Fibroblast of skin of right quadriceps (primary cell): ENCODE data around the gene ITPR2.
A peak's percentile ranks its signal among the peaks of the same experiment; 100 is the strongest.
"Not testable (repeated sequence)": the region's sequence is repeated elsewhere in the genome, so short reads cannot be mapped to it uniquely, and the experiment has no call there.

Experiments
- DNase-seq: peaks from one replicate; pipeline ENCODE4 v3.0.0-alpha.2; 2013

Gene ITPR2

DNA sequence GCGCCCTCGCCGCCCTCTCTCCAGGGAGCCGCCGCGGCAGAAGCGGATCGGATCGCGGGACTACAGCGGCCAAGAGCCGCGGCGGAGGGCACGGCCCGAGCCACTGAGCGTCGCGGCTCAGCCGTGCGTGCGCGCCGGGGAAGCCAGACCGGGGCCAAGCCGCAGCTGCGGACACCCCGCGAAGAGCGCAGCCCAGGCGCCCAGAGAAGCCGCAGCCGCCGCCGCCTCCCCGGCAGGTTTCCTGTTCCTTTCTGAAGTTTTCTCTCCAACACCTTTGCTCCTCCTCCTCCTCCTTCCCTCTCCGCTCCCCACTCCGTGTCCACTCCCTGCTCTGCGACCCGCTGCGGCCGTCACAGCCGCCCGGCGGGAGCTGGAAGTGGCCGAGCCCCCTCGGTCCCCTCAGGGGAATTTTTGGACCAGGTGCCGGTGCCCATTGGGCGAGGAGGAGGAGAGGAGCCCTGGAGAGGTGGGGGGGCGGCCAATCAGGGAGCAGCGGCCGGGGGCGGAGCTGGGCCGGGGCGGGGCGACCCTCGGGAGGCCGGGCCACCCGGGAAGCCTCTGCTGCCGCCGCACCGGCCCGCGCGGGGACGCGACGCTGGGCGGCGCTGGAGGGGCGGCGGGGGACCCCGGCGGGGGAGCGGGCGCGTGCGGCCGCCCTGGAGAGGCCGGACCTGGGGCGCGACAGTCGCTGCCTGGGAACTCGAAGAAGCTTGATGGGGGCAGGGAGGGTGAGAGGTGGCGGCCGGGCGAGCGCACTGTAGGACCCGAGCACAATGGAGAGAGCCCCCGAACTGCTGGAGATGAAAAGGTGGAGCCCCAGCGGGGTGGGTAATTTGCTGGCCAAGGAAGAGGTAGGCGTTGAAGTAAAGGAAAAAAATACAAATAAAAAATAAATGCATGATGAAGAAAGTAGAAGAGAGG is at the start of gene ITPR2:
TSS of gene ITPR2 (minus strand) at position 373 of the 921 bp plus-strand sequence. CDS start 413 bp downstream, outside the sequence.
- peak; percentile 89 for DNase-seq

DNA sequence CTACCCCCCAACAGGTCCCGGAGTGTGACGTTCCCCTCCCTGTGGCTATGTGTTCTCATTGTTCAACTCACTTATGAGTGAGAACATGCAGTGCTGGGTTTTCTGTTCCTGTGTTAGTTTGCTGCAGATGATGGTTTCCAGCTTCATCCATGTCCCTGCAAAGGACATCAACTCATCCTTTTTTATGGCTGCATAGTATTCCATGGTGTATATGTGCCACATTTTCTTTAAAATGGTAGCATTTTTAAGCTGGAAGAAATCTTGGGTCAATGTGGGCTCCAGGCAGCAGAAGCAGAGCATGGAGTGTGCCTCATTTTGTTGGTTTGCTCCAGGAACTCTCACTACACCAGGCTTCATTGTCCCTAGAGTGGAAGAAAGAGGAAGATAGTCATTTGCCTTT is 47.6 kb upstream of the ITPR2 start:
- no peak for DNase-seq

DNA sequence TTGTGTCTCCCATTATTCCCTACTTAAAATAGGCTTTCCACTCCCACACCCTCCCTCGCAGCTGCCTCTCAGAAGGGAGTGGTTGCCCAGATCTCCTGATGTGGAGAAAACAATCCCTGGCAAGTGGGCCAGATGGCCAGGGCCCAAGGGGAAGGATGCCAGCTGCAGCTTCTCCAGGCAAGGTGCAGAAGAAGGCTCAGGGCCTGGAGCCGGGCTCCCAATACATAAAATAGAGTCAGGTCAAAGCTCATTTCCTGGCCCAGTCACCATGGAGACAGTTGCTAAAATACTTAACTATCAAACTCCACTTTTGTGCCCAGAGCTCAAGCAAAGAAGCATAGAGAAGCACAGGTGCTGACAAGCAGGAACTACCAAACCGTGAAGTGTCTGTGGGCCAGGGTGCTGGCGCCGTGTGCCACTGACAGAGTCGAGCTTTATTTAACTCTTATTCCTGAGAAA is 45.7 kb upstream of the ITPR2 start:
- no peak for DNase-seq

DNA sequence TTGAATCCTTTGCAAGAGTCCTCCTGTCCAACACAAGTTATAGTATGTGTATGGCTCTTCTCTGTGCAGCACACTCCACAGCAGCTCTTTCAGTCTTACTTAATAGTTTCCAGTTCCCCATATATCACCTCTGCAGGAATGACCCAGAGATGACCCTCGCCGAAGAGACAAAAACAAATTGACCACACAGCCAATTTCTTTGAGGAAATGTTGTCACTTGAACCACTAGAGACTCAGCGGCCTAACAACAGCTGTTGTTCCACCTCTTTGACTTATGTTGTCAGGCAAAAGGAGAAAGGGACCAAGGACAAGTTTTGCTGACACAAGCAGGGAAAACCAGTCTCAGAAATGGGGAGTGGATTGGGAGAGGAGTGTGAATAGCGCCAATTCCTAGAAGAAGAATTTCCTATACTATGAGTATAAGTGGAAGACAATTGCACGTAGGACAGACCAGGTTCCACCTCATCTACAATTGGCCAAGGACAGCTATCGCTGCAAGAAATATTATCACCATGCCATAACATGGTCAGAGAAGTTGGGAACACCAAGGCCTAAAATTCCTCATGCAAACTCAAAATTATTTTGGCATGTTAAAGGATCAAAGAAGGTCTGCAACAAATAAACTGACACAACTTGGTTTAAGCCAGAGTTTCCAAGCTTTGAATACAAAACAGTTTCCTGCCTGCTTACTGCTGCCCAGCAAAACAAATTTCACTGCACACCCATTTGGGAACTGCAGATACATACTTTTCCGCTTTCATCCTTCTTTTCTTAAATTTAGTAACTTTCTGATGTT is 41.7 kb upstream of the ITPR2 start:
- DNase-seq: no peak

DNA sequence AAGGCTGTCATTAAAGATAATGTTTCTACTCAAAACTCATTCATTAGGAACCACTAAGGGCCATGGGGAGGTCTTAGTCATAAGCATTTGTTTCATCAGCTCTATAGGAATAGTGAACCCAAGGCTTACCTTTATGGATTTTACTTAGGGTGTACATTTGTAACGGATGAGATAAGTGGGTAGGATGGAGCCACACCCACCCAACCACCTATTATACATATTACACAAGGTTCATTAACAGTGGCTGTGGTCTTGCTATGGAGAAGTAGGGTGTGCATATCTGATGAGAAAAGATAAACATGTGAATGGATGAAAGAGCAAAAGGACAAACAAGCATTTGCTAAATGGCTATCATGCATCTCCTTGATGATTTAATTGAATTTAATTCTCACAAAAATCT is 39.6 kb upstream of the ITPR2 start:
- DNase-seq: no peak

DNA sequence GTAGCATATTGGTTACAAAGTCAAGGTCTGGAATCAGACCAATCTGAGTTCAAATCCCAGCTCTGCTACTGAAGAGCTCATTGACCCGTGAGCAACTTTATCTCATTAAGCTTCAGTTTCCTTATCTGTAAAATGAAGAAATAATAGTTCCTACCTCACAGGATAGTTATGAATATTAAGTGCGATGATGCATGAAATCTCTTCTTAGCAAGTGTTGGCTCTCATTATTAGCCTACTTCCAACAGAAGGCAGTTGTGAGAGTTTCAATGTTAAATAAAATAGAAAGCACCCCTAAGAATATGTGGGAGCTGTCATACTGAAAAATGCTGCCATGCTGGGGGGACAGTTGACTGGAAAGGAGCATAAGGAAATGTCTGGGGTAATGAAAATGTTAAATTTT is 39.0 kb upstream of the ITPR2 start:
- no peak for DNase-seq

DNA sequence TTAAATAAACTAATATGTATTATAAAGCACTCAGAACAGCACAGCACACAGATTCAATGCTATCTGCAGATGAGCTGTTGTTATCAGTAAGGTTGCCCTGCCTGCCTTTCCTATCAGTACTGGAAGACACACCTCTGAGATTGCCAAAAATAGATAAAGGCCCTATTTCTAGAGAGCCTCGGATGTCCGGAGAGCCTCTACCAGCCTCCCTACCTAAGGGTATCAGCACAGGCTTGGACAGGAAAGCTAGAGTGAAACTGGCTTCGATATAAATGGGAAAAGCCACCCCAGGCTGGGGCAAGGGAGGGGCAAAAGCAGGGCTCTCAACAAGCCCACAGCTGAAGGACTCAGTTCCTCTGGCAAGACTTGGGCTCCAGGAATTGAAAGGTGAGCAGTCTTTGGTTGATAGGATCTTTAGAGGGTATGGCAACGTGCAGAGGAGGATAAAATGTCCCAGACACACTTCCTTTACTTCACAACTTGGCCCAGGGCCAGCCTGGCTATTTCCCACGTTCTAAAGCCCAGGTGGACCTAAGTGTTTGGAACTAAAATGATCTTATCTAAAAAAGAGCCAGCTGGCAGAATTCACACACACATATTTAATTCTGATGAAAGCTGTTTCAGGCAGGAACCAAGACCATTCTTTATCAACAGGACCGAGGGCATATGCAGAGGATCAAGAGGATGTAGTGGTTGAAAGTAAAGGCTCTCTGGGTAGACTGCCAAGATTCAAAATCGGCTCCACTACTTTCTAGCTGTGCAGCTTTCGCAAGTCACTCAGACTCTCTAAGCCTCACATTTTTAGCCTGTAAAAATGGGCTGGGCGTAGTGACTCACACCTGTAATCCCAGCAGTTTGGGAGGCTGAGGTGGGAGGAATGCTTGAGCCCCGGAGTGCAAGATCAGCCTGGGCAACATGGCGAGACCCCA is 37.8 kb upstream of the ITPR2 start:
- DNase-seq: peak; percentile 36

DNA sequence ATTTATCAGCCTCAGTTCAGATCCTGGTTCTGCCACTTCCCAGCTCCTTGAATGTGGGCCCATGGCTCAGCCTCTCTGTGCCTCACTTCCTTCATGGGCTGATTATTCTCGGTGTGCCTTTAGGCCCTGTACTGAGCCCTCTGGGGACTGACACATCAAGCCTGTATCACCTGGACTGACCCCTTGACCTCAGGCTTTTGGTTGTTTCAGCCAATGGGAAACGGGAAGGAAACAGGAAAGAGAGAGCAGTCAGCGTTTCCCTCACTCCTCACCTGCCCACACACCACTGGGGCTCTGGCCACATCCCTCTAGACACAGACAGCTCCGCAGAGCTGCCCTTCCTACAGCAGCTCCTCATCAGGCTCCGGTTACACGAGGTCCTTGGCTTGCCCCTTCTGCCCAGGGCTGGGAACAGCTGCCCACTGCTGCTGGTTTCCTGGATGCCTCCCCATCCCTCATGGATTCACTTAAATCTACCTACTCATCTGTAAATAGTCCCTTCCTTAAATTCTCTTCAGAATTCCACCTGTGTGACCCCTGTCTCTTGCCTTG is 37.0 kb upstream of the ITPR2 start:
- no peak for DNase-seq

DNA sequence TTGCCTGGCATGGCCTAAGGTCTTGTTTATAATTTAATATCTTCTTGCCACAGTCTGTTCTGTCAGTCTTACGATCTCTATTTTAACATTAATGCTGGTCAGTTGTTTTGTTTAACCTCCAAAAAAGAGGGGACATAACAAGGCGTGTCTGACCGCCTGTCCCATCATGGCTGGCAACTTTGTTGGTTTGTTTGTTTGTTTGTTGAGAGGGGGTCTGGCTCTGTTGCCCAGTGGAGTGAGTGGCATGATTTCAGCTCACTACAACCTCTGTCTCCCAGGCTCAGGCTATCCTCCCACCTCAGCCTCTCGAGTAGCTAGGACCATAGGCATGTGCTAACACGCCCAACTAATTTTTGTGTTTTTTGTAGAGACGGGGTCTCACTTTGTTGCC is 36.1 kb upstream of the ITPR2 start:
- no peak for DNase-seq

DNA sequence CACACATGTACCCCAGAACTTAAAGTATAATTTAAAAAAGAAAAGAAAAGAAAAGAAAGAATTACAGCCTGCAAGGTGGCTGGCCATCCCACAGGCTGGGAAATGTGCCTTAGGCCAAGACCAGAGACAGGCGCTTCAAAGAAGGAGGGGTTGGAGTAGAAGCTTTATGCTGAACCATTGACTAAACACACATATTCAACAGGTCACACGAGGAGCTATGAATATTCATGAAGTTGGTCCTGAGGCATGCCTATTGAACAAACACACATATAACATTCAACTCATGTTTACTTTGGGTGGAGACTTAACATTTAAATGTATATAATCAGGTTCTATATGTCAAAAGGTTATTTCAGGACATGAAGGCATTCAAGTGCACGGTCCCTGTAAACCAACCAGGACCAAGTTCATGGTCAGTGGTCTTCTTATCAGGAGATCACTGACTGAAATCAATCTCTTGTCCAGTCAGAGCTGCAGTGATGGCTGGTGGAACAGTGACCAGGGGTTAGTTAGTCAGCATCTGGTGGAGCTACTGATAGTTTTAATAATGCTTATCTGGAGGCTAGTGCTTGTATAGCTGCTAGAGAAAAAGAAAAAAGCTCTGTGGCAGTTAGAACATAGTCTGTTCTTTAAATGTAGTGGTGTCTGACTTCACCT is 35.6 kb upstream of the ITPR2 start:
- no peak for DNase-seq

DNA sequence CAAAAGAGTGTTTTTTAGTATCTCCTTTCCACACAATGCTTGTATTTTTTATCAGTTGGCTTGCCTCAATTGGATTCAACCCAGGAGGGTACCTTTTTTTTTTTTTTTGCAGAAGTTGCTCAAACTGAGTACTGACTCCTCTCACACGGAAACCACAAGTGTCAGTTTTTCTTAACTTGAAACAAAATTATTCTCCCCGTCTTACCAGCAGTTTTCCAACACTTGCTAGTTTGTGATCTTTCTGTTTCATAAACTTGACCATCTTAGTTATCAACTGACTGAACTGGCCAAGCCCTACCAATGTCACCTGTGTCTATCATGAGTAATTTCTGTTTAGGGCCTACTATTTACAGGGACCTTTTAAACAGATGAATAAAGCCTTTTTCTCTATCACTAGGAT is 34.1 kb upstream of the ITPR2 start:
- DNase-seq: no peak

DNA sequence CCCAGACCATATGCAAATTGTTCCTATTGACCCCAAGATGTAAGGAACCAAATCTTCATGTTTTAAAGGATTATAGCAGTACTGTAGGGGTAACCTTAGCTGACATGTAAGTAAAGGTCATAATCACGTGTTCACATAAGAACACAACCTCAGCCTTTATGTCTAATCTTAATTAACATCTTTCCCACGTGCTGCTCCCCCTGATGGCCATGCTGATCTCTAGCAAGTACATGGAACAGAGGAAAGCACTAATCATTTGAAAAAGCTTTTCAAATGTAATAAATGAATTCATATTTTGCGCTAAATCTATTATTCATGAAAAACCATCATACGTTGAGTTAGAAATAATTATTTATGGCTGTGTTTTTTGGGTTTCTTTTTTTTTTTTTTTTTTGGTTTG is 30.5 kb upstream of the ITPR2 start:
- no peak for DNase-seq

DNA sequence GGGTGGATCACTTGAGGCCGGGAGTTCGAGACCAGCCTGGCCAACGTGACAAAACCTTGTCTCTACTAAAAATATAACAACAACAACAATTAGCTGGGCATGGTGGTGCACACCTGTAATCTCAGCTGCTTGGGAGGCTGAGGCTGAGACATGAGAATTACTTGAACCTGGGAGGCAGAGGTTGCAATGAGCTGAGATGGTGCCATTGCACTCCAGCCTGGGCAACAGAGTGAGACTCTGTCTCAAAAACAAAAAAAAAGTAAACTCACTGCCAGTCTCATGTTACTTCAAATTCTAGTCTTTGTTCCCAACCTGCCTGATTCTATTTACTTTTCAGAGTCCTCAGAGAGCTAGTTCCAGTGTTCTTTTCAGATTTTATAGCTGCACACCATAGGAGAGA is 29.8 kb upstream of the ITPR2 start:
- DNase-seq: not testable (repeated sequence)

DNA sequence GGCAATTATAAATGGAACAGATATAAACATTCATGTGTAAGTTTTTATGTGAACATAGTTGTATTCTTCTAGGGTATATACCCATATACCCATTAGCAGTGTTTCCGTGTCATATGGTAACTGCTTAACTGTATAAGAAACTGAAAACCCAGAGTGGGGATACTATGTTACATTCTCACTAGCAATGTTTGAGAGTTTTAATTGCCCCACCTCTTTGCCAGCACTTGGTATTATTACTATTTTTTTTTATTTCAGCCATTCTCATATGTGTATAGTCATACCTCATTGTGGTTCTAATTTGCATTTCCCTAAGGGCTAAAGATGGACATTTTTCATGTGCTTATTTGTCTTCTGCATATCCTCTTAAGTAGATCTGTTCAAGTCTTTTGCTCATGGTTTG is 28.7 kb upstream of the ITPR2 start:
- no peak for DNase-seq

DNA sequence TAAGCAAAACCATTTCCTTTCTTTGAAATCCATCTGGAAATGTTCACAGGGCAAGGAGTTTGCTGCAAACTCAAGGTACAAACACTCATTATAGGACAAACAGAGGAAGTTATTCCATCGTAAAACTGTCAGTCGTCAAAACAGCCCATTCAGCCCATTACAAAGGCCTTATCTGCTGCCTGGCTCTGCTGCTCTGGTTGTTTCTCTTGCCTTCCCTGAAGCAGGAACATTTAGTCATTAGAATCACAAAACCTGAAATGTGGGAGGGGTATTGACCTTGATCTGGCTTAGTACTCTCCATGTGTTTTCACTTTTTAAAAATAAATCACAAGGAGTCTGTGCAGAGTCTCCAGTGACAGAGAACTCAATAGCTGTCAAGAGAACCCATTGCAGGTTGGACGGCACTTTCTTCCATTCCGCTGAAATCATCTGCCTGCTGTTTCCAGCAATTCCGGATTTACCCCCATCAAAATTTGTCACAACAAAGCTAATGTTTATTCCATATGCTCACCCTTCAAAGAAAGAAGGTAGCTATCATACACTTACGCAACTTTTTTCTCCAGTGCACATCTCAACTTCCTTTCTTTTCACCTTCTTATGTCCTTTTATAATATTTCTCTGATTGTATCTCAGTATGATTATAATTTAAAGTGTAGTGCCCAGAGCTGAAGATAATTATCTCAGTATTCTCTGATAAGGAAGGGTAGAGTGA is 24.6 kb upstream of the ITPR2 start:
- no peak for DNase-seq

DNA sequence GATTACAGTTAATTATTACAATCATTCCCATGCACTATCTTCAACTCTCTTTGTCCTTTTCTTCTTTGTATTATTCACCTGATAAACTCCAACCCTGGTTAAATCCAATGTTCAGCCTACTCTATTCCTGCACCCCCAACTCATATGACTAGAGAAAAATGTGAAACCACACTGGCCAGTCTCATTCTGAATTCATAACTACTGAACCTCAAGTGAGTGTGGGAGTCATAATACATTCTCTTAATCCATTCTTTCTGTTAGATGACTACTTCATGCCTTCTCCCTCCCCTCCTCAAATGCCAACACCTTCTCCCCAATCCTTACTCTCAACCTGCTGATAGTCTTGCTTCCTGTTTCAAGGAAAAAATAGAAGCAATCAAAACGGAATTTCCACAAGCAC is 22.3 kb upstream of the ITPR2 start:
- DNase-seq: no peak

DNA sequence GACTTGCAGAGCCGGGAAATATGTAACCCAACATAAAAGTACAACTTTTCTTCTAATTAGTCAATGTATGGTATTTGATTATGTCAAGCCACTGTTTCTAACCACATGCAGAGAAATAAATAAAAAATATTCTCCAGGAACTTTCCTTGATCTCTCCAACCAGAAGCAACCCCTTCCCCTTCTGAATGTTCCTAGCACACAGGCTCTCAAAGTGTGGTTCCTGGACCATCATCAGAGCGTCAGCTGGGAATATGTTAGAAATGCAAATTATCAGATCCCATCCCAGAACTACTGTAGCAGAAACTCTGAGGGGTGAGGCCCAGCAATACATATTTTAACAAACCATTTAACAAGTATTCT is 21.0 kb upstream of the ITPR2 start:
- DNase-seq: no peak

DNA sequence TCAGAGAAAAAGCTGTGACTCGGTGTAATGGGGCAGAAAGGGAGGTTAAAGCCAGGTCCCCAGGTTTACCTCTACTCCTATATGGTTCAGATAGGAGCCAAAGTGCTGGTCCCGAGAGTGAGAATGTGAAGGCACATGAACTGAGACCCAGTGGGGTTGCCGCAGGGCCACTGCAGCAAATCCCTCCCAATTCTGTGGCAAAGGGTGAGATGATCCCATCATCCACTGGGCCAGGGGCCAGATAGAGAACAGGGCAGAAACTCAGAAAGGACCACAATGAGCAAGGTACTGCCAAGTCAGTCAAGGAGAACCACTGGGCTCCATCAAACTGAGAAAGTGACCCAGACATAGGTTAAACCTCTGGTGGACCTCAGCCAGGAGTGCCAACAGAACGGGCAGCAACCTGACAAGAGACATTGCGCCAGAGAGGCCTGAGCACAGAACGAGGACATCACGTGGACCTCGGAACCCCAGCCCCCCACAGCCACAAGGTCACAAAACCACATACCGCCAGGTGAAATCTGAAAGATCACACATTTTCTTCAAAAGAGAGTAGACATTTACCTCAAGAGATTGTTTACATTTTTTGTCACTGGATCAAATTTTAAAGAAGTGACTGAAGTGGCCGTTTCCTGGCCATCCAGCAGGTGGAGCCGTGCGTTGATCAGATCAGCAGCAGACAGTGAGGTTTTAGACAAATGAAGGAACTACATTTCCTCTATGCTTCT is 20.5 kb upstream of the ITPR2 start:
- peak; percentile 51 for DNase-seq

DNA sequence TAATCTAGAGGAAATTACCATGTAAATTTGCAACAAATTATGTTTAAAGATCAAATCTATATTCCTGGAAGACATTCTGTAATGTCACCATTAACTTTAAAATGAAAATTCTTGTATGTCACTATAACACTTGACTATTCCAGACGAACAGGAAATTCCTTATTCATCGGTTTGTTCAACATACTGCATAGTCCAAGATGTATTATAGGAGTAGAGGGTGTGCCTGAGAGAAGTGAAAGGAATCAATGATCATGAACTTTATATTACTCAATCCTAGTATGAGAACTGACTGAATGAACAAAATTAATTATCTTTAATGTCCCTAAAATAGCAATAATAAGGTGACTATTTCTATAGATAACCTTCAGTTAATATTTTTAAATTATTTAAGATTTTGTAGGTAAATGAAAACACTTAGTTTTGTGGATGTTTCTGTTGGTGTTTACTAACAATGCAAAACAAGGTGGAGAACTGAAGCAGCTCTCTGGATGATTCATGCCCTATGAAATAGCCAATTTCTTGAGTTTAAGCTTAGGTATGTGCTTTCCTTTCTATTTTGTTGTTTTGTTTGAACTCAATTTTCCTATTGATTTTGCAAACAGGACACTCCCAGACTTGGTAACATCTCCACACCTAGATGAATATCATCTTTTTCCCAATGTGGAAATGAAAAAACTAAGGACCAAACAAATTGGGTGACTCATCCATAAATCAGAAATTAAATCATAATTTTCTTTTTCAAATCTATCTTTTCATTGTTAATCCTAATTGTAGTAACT is 18.2 kb upstream of the ITPR2 start:
- no peak for DNase-seq
